ENCODE measurements around the gene LIN54. TPM values are rescaled to one million over a fixed set of nuclear protein-coding genes. Genes with fewer than 3 reads are reported as not detected.

The LIN54 gene
- polyA plus RNA-seq, 2 of the 4 experiments (the other 2 are of a cell fraction): 6.7 to 12.7 TPM

GRCh38 chr4:82889287-82889686 is 121.3 kb downstream of the LIN54 start:
- Histone ChIP-seq H3K4me3 (peak overlapping the region; percentile 61), H3K4me2 (peak overlapping the region; percentile 77), H3K9me3 (no peaks in the 10 kb centered on the region), H3K4me1 (peaks cover 49% of the 10 kb centered on the region), H3K27ac (peak overlapping the region; percentile 89 to 96; a peak in 5 of 6 replicates)
- no peak for DNase-seq (ENCODE audit: low read depth in 1 of 2, low spot score in 1 of 2)
- no peak for TF ChIP-seq ATOH8 (CRISPR knock-in tag; IDR thresholded peaks at IDR 0.05; ENCODE audit: low read depth)
- no peak for TF ChIP-seq HEYL (CRISPR knock-in tag; IDR thresholded peaks at IDR 0.05)
- TF ChIP-seq POLR2AphosphoS2 (conservative IDR thresholded peaks at IDR 0.05; ENCODE audit: low read length): no peak
- no peak for TF ChIP-seq EHMT2 (IDR thresholded peaks at IDR 0.05; ENCODE audit: low read depth)
- TF ChIP-seq ZNF302 (CRISPR knock-in tag; IDR thresholded peaks at IDR 0.05): no peak
- no peak for TF ChIP-seq RNF2 (IDR thresholded peaks at IDR 0.05; ENCODE audit: borderline replicate concordance, low read depth)
- TF ChIP-seq JUN (IDR thresholded peaks at IDR 0.05): no peak
- TF ChIP-seq HMGXB4 (CRISPR knock-in tag; IDR thresholded peaks at IDR 0.05; ENCODE audit: borderline replicate concordance): no peak
- TF ChIP-seq EP300 (IDR thresholded peaks at IDR 0.05): no peak
- no peak for TF ChIP-seq EHF (CRISPR knock-in tag; IDR thresholded peaks at IDR 0.05)
- TF ChIP-seq KDM5A (IDR thresholded peaks at IDR 0.05): no peak
- TF ChIP-seq GATA3 (IDR thresholded peaks at IDR 0.05; ENCODE audit: borderline replicate concordance): no peak
- ATAC-seq: no peak
- no peak for FAIRE-seq
- ChIA-PET CTCF (interaction anchor here (2.0 kb wide), 2 partner anchors 10 to 36 kb away, joined by 8 to 13 read pairs; no protein-coding TSS in a partner anchor), POLR2A (interaction anchor here (0.6 to 0.7 kb wide), 2 partner anchors 11 to 17 kb away, joined by 3 to 5 read pairs; no protein-coding TSS in a partner anchor)
- 25% methylated on average over 6 of the region's 6 CpGs for WGBS (ENCODE audit: missing lambda C conversion rate)

GRCh38 chr4:82886147-82886942 is 124.3 kb downstream of the LIN54 start:
- Histone ChIP-seq H3K9me3 (no peaks in the 10 kb centered on the region), H3K4me2 (peak overlapping the region; percentile 78), H3K27ac (peak overlapping the region; percentile 53 to 58; a peak in 3 of 6 replicates), H3K4me3 (no peak overlapping the region), H3K4me1 (peaks cover 43% of the 10 kb centered on the region)
- no peak for TF ChIP-seq EHF (CRISPR knock-in tag; IDR thresholded peaks at IDR 0.05)
- no peak for TF ChIP-seq FOSL2 (IDR thresholded peaks at IDR 0.05)
- TF ChIP-seq FOSL2 (CRISPR knock-in tag; IDR thresholded peaks at IDR 0.05): no peak
- TF ChIP-seq RFX5 (IDR thresholded peaks at IDR 0.05): no peak
- TF ChIP-seq BHLHE40 (IDR thresholded peaks at IDR 0.05; ENCODE audit: low read depth, low read length): no peak
- no peak for TF ChIP-seq HOXA7 (CRISPR knock-in tag; IDR thresholded peaks at IDR 0.05)
- TF ChIP-seq NPAS2 (CRISPR knock-in tag; IDR thresholded peaks at IDR 0.05; ENCODE audit: borderline replicate concordance): no peak
- TF ChIP-seq ZC3H11A (IDR thresholded peaks at IDR 0.05): no peak
- TF ChIP-seq ESRRA (IDR thresholded peaks at IDR 0.05; ENCODE audit: borderline replicate concordance, low read length): no peak
- no peak for TF ChIP-seq JUNB (IDR thresholded peaks at IDR 0.05)
- TF ChIP-seq CBX8 (IDR thresholded peaks at IDR 0.05): no peak
- no peak for TF ChIP-seq FOXS1 (CRISPR knock-in tag; IDR thresholded peaks at IDR 0.05)
- TF ChIP-seq PBX3 (IDR thresholded peaks at IDR 0.05): no peak
- TF ChIP-seq NR3C1 (IDR thresholded peaks at IDR 0.05): no peak
- no peak for TF ChIP-seq ATOH8 (CRISPR knock-in tag; IDR thresholded peaks at IDR 0.05; ENCODE audit: low read depth)
- TF ChIP-seq ZFP36 (IDR thresholded peaks at IDR 0.05; ENCODE audit: borderline replicate concordance, partially characterized antibody): no peak
- FAIRE-seq: no peak
- ATAC-seq: no peak
- WGBS (ENCODE audit: missing lambda C conversion rate): 30% methylated on average over 5 of the region's 5 CpGs
- DNase-seq (ENCODE audit: low read depth in 1 of 2, low spot score in 1 of 2): no peak
- CTCF ChIA-PET: interaction anchor here (0.5 kb wide), 1 partner anchor 16 kb away, joined by 3 read pairs; no protein-coding TSS in a partner anchor
- POLR2A ChIA-PET: interaction anchor here (0.8 kb wide), 1 partner anchor 14 kb away, joined by 5 read pairs; the partner anchor contains the start of gene THAP9
